GM23248 (cell line): Measurements from ENCODE around the gene KRTAP10-3.

Experiments used
- EZH2 ChIP-seq: fragments of 200-600 bp; sonication (generic); IDR thresholded peaks from 2 replicates; pipeline ENCODE4 v1.6.1; 2018; ENCODE audit warnings: antibody characterized with exemption, mild to moderate bottlenecking; ENCODE audit not compliant: insufficient read depth, poor library complexity, severe bottlenecking
- EZH2phosphoT487 ChIP-seq: fragments of 200-600 bp; sonication (generic); IDR thresholded peaks from 2 replicates; pipeline ENCODE4 v1.6.1; 2018; ENCODE audit warnings: antibody characterized with exemption, moderate library complexity, mild to moderate bottlenecking, low read depth; ENCODE audit not compliant: insufficient read depth

GRCh38 chr21:44589586-44590305 is 31.2 kb upstream of the KRTAP10-3 start:
- no peak for TF ChIP-seq EZH2
- no peak for TF ChIP-seq EZH2phosphoT487
